Activated T-cell treated with anti-CD3 and anti-CD28 coated beads, Interleukin-2, amount 50 U/mL, for 24 hours (primary cell): ENCODE measurements around the gene NTRK3.

ENCODE experiments used
- DNase-seq: peaks from one replicate; pipeline ENCODE4 v3.0.0-alpha.2; 2020
- H3K27ac Mint-ChIP-seq: 2 replicates; pipeline ENCODE4 v1.8.0; 2020; ENCODE audit warnings: mild to moderate bottlenecking, mixed read lengths
- H3K27me3 Mint-ChIP-seq: 2 replicates; pipeline ENCODE4 v1.8.0; 2020; ENCODE audit warnings: mixed read lengths
- H3K36me3 Mint-ChIP-seq: 2 replicates; pipeline ENCODE4 v1.8.0; 2020; ENCODE audit warnings: low read depth, mixed read lengths
- H3K4me1 Mint-ChIP-seq: 2 replicates; pipeline ENCODE4 v1.8.0; 2020; ENCODE audit warnings: low read depth, mixed read lengths
- H3K4me3 Mint-ChIP-seq: 2 replicates; pipeline ENCODE4 v1.8.0; 2020; ENCODE audit warnings: mild to moderate bottlenecking, moderate library complexity, mixed read lengths
- H3K9me3 Mint-ChIP-seq: 2 replicates; pipeline ENCODE4 v1.8.0; 2020; ENCODE audit warnings: mixed read lengths

NTRK3 gene

DNA sequence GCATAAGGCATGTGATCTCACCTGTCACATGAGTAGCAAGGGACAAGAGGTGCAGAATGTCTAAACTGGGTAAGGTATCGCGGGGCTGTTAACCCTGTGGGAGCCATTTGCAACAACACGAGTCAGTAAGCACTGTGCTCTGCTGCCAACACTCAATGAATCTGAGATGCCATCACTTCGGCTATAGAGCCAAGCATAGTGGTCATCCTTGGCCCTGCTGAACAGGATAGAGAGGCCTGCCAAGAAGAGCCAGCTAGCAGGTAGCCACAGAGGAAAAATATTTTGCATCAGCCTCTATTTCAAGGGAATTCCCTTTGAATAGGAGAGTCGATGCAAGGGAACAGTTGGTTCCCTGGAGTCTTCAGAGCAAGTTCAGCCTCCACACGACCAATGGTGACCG lies 137.8 kb downstream of the NTRK3 start:
- Mint-ChIP-seq H3K27ac (no peak overlapping the region), H3K27me3 (peaks cover 5% of the 10 kb centered on the region), H3K9me3 (no peaks in the 10 kb centered on the region), H3K4me1 (no peaks in the 10 kb centered on the region), H3K4me3 (no peak overlapping the region), H3K36me3 (no peaks in the 10 kb centered on the region)
- no peak for DNase-seq

DNA sequence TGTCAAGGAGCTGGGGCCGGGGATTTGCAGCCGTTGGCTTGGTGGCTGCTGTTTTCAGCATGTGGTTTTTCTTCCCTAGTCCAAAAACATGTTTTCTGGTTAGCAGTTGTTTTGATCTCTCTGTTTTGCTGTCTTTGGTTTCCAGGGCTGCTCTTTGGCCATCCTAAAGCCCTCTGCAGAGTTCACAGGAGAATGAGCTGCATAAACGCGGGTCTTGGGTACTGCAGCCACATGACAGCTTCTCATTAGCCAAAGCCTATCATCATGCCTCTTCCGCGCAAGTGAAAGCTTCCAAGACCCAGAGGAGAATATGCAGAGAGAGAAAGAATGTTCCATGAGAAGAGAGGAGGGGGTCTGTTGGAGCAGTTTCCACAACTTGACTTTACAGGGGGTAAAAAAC lies 138.5 kb downstream of the NTRK3 start:
- no peak overlapping the region for H3K4me3 Mint-ChIP-seq
- no peaks in the 10 kb centered on the region for H3K36me3 Mint-ChIP-seq
- no peaks in the 10 kb centered on the region for H3K9me3 Mint-ChIP-seq
- no peaks in the 10 kb centered on the region for H3K4me1 Mint-ChIP-seq
- no peak for DNase-seq
- peaks cover 5% of the 10 kb centered on the region for H3K27me3 Mint-ChIP-seq
- H3K27ac Mint-ChIP-seq: no peak overlapping the region

DNA sequence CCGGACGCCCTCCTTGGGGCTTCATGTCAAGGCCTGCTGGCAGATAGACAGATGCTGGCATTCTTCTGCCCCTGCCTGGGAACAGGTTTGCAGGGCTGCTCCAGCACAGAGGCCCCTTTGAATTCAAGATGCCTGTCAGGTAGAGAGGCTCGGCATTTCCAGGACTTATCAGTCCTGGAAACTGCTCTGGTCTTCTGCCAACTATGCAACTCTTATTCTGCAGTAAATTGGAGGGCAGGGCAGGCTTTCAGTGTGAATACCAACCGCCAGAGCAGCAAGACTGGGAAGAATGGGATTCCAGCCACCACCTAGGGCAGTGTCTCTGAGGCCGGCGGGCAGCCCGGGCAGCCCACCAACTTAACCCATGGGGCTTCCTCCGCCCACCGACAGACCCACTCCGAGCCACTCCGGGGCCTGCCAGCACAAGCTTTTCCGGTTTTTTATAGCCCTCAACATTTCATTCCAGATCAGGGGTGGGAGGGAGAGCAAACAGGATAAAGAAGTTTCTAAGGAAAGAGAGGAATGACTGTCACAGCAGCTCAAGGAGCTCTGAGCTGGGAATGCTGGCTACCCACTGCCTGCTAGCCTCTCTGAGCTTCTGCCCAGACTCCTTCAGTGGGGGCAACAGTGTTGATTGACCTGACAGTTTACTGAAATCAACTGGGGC lies 140.9 kb downstream of the NTRK3 start:
- DNase-seq: no peak
- H3K27ac Mint-ChIP-seq: no peak overlapping the region
- peaks cover 5% of the 10 kb centered on the region for H3K27me3 Mint-ChIP-seq
- H3K36me3 Mint-ChIP-seq: no peaks in the 10 kb centered on the region
- no peaks in the 10 kb centered on the region for H3K4me1 Mint-ChIP-seq
- H3K4me3 Mint-ChIP-seq: no peak overlapping the region
- H3K9me3 Mint-ChIP-seq: no peaks in the 10 kb centered on the region

DNA sequence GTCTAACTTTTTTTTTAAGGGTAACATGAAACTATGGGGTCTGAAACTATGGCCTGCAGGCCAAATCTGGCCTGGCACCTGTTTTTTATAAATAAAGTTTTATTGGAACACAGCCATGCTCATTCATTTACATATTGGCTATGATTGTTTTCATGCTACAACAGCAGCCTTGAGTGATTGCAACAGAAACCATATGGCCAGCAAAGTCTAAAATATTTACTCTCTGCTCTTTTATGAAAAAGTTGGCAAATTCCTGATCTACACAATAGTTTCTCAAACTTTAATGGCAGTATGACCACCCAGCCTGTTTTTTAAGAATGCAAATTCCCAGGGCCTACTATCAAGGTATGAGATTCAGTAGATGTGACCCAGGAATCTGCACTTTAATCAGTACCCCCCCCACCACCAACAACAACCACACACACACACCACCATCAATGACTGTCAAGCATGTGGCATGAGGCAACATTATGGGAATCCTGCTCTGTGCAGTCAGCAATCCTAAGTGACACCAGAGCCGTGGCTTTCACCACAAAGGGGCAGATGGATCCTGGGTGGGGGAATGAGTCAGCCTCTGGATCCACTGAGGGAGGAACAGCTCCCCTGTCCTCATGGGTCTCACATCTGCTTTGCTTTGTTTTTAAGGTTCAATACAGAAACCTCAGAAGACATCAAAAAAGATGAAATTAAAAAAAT lies 142.8 kb downstream of the NTRK3 start:
- Mint-ChIP-seq H3K4me3 (no peak overlapping the region), H3K4me1 (no peaks in the 10 kb centered on the region), H3K27ac (no peak overlapping the region), H3K27me3 (no peaks in the 10 kb centered on the region), H3K36me3 (no peaks in the 10 kb centered on the region), H3K9me3 (no peaks in the 10 kb centered on the region)
- DNase-seq: no peak

DNA sequence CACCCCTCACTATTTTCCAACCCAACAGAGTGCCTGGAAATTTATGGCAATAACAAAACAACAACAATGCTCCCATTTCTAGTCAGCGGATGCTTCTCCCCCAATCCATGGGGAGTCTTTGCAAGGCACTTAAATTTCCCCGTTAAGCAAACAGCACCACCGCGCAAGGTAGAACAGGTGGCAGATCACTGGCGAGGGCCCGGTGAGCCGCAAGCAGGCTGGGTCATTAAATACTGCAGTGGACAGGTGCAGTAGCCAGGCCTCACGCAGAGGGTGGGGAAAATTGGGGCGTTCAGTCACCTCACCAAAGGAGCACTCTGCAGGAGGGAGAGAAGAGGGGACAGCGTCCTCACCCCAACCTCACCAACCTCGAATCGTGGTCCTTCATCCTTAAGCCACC lies 147.5 kb downstream of the NTRK3 start:
- peaks cover 7% of the 10 kb centered on the region for H3K27me3 Mint-ChIP-seq
- H3K4me3 Mint-ChIP-seq: no peak overlapping the region
- no peaks in the 10 kb centered on the region for H3K4me1 Mint-ChIP-seq
- no peaks in the 10 kb centered on the region for H3K9me3 Mint-ChIP-seq
- H3K27ac Mint-ChIP-seq: no peak overlapping the region
- no peak for DNase-seq
- H3K36me3 Mint-ChIP-seq: no peaks in the 10 kb centered on the region

DNA sequence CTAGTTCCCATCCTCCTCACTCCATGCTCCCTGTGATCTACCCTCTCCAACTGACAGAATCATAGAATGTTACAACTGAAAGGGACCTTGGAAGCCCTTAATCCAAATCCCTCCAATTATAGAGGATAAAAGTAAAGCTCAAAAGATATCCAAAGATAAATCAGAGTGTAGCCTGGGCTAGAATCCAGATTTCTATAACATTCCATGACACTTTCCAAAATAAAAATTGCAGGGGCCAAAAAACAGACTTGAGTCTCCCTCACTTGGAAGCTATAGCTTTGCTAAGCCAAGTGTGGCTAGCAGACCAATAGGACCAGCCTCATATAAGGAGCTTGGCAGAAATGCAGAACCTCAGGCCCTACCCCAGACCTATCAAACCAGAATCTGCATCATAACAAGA lies 148.1 kb downstream of the NTRK3 start:
- DNase-seq: no peak
- Mint-ChIP-seq H3K27me3 (peaks cover 7% of the 10 kb centered on the region), H3K36me3 (no peaks in the 10 kb centered on the region), H3K4me3 (no peak overlapping the region), H3K27ac (no peak overlapping the region), H3K4me1 (no peaks in the 10 kb centered on the region), H3K9me3 (no peaks in the 10 kb centered on the region)

DNA sequence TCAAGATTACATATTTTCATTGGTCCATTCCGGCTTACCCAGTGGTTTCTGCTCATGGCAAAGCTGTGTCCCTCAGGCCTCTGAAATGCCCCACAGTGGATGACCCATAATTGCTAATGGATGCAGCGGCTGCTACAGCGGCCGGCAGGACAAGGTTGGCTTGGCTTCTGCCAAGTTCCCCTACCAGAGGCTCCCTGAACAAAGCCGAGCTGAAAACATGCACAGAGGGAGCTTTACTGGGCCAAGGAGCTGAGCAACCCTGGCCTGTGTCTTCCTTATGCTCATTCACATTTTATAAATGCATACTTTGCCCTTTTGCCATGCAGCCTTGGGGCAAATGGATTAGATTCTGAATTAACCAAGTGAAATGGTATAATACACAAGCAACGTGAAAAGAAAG lies 150.5 kb downstream of the NTRK3 start:
- no peak for DNase-seq
- H3K27ac Mint-ChIP-seq: no peak overlapping the region
- peaks cover 7% of the 10 kb centered on the region for H3K27me3 Mint-ChIP-seq
- H3K4me1 Mint-ChIP-seq: no peaks in the 10 kb centered on the region
- no peaks in the 10 kb centered on the region for H3K9me3 Mint-ChIP-seq
- no peaks in the 10 kb centered on the region for H3K36me3 Mint-ChIP-seq
- no peak overlapping the region for H3K4me3 Mint-ChIP-seq

DNA sequence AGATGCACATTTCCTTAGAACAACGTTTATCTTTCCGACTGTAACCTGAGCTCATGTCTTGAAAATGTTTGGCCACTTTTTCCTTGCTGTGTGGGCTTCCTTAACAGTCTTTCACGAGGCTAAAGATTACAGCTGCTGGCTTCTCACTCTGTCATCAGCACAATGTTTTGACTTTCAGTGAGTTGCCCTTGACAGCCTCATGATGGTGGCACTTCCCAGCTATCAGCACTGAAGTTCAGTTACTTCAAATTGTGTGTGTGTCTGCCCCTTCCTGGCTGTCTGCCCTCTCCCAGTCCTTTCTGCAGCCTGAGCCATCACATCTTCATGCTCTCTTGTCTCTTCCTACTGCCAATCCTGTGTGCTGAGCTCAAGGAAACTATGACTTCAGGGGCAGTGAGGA lies 152.2 kb downstream of the NTRK3 start:
- H3K4me1 Mint-ChIP-seq: no peaks in the 10 kb centered on the region
- no peak overlapping the region for H3K27ac Mint-ChIP-seq
- H3K27me3 Mint-ChIP-seq: peaks cover 7% of the 10 kb centered on the region

DNA sequence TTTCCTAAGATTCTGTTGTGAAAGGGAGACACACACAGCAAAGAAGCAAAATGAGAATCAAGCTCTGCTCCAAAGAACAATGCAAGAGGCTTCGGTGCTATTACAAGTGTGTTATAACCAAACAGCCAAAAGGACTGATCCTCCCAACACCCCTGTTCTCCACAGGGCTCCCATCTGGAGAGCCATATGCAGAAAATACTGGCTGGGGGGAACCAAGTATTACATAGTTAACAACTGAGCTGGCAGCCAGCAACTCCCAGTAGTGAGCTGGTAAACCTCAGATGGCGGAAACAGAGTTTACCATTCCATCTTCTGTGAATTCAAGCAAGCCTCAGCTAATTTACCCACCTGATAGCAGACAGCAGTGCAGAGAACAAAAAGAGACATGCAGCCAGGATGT lies 156.4 kb downstream of the NTRK3 start:
- no peaks in the 10 kb centered on the region for H3K36me3 Mint-ChIP-seq
- no peaks in the 10 kb centered on the region for H3K9me3 Mint-ChIP-seq
- peaks cover 3% of the 10 kb centered on the region for H3K27me3 Mint-ChIP-seq
- no peak overlapping the region for H3K27ac Mint-ChIP-seq
- no peaks in the 10 kb centered on the region for H3K4me1 Mint-ChIP-seq
- H3K4me3 Mint-ChIP-seq: no peak overlapping the region
- no peak for DNase-seq

More for the DNA sequence above, 152.2 kb downstream of the NTRK3 start:
- no peak overlapping the region for H3K4me3 Mint-ChIP-seq
- no peaks in the 10 kb centered on the region for H3K36me3 Mint-ChIP-seq
- no peak for DNase-seq
- no peaks in the 10 kb centered on the region for H3K9me3 Mint-ChIP-seq

DNA sequence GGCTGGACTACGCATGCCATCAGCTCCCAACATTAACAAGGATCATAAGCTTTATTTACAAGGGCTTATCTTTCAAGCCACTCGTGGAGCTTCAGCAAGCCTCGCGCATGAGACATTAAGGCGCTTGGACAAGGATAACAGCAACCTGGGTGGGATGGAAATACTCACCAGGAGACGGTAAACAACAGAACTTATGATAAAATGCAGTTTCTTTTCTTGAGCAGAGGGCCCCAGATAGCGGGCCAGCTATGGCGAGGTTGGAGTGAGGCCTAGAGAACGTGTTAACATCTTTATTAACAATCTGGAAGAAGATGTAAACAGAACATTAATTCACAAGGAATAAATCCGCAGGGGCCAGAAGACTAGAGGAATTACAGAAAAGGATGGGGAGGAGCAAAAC lies 158.2 kb downstream of the NTRK3 start:
- Mint-ChIP-seq H3K27ac (no peak overlapping the region), H3K36me3 (no peaks in the 10 kb centered on the region), H3K4me1 (no peaks in the 10 kb centered on the region)

DNA sequence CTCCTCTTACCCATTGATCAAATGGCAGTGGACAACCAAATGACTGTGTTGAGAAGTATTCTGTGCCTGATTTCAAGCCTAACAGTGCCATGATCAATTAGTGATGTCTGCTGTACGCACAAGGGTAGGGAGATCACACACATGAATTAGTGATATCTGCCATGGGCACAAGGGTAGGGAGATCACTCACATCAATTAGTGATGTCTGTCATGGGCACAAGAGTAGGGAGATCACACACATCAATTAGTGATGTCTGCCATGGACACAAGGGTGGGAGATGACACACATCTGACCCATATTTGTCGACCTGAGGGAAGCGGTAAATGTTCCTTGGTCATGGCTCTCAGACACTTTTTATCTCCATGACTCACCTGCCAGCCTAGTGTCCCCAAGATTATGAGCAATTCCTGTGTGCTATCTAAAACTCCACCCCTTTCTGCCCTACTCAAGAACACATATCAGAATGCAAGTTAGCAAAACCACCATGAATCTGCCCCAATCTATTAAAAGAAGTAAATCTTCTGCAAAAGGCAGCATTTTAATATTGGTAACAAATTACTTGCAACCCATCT lies 165.0 kb downstream of the NTRK3 start:
- Mint-ChIP-seq H3K4me3 (no peak overlapping the region), H3K4me1 (no peaks in the 10 kb centered on the region), H3K27ac (no peak overlapping the region), H3K27me3 (peaks cover under 1% of the 10 kb centered on the region), H3K9me3 (no peaks in the 10 kb centered on the region), H3K36me3 (no peaks in the 10 kb centered on the region)
- DNase-seq: no peak

More for the DNA sequence above, 158.2 kb downstream of the NTRK3 start:
- peaks cover 3% of the 10 kb centered on the region for H3K27me3 Mint-ChIP-seq
- DNase-seq: no peak
- no peak overlapping the region for H3K4me3 Mint-ChIP-seq
- no peaks in the 10 kb centered on the region for H3K9me3 Mint-ChIP-seq

DNA sequence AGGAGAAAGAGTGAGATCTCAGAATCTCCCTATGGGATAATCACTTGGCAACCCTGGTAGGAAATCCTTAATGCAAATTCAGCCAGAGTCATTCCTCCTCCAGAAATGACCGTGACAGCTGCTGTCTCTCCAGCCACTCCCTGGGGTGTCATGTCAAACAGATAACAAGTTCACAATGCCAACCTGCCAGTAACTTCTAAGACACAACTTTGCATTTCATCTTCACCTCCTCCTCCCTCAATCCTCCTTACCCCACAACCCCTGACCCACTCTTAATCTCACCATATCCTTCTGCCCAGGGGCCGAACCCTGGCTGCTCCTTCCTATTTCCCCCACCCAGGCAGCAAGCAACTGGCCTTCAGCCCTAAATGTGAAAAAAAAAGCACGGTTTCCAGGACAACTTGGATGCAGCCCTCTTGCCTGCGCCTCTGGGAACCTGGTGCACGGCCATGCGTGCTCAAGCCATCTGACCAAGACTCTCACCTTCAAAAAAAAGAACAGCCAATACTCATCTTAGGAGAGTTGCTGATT lies 166.0 kb downstream of the NTRK3 start:
- no peak for DNase-seq
- H3K9me3 Mint-ChIP-seq: no peaks in the 10 kb centered on the region
- H3K4me3 Mint-ChIP-seq: no peak overlapping the region
- H3K27me3 Mint-ChIP-seq: no peaks in the 10 kb centered on the region
- H3K27ac Mint-ChIP-seq: no peak overlapping the region
- no peaks in the 10 kb centered on the region for H3K4me1 Mint-ChIP-seq
- no peaks in the 10 kb centered on the region for H3K36me3 Mint-ChIP-seq

DNA sequence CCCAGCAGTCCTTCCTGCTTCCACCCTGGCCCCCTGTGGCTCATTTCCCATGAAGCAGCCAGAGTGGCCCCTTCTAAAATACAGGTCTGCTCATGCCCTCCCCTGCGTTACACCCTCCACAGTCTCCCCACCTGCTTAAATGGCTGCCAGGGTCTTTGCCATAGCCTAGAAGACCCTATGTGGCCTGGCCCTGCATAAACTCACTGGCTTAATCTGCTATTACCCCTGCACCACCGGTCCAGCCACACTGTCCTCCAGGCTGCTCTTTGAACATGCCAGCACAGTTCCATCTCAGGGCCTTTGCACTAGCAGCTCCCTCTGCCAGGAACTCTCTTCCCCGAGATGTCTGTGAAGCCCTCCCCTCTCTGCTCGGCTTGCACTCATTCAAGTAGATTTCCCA lies 166.8 kb downstream of the NTRK3 start:
- Mint-ChIP-seq H3K36me3 (no peaks in the 10 kb centered on the region), H3K27me3 (no peaks in the 10 kb centered on the region), H3K27ac (no peak overlapping the region), H3K9me3 (no peaks in the 10 kb centered on the region), H3K4me3 (no peak overlapping the region), H3K4me1 (no peaks in the 10 kb centered on the region)
- DNase-seq: no peak

DNA sequence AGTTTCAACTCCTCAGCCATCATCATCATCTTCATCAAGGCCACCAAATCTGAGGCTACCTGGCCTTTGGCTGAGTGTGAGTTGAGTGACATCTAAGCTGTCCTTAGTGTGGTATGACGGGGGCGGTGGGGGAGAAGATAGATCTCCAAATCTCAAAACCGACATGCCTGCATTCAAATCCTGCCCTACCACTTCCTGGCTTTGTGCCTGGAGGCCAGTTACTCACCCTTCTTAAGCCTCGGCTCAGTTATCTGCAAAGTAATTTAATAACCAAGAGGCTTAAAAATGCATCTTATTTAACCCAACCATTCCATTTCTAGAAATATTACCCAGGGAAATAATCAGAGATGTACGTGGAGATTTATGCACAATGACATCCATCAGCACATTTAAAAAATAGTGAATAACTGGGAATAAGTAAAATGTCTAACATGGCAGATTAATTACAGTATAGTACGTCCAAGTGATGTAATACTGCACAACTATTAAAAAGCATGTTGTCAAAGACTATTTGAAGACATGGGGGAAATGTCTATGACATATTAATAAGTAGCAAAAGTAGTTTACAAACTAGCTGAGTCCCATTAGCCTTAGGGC lies 167.4 kb downstream of the NTRK3 start:
- Mint-ChIP-seq H3K36me3 (no peaks in the 10 kb centered on the region), H3K27ac (no peak overlapping the region), H3K4me1 (no peaks in the 10 kb centered on the region), H3K4me3 (no peak overlapping the region), H3K27me3 (peaks cover 2% of the 10 kb centered on the region), H3K9me3 (no peaks in the 10 kb centered on the region)
- DNase-seq: no peak
